Stomach smooth muscle (tissue), 2 donors: Measurements from ENCODE around the gene PGAM1.

ENCODE experiments used
- H3K27ac ChIP-seq: one replicate; pipeline ENCODE4 v1.7.0; 2013; ENCODE audit warnings: mild to moderate bottlenecking, low read length, inconsistent platforms
- H3K27me3 ChIP-seq, 2 donors: one replicate each; pipeline ENCODE4 v1.7.0; 2013; ENCODE audit warnings: low read length in 2 of 2; ENCODE audit not compliant: insufficient read depth in 2 of 2, control insufficient read depth in 1 of 2
- H3K36me3 ChIP-seq, 2 donors: one replicate each; pipeline ENCODE4 v1.7.0; 2013; ENCODE audit warnings: low read length in 2 of 2; ENCODE audit not compliant: control insufficient read depth in 2 of 2, insufficient read depth in 2 of 2
- H3K4me1 ChIP-seq: one replicate; pipeline ENCODE4 v1.7.0; 2013; ENCODE audit warnings: low read length; ENCODE audit not compliant: control insufficient read depth, insufficient read depth
- H3K4me3 ChIP-seq, 2 donors: one replicate each; pipeline ENCODE4 v1.7.0; 2013; ENCODE audit warnings: low read length in 2 of 2
- H3K9ac ChIP-seq, 2 donors: one replicate each; pipeline ENCODE4 v1.7.0; 2013; ENCODE audit warnings: low read length in 2 of 2, mild to moderate bottlenecking in 1 of 2
- H3K9me3 ChIP-seq, 2 donors: one replicate each; pipeline ENCODE4 v1.7.0; 2013; ENCODE audit warnings: low read length in 2 of 2; ENCODE audit not compliant: control insufficient read depth in 2 of 2
- donor health status: healthy.
- donor health status: Pancreatic carcinoma.

Gene PGAM1

GRCh38 chr10:97425964-97426775, at the start of gene PGAM1:
TSS of gene PGAM1 (plus strand) at chr10:97426191. CDS start at chr10:97426308, 117 bp downstream.
- H3K9ac ChIP-seq: peak within 1 kb of the TSS; percentile 90
- peaks cover 20% of the 10 kb centered on the region for H3K4me1 ChIP-seq
- H3K27ac ChIP-seq: peak within 1 kb of the TSS; percentile 88
- peak within 1 kb of the TSS; percentile 91 to 96 for H3K4me3 ChIP-seq
- H3K36me3 ChIP-seq: peaks cover 11 to 14% of the 10 kb centered on the region in 2 donors
- H3K9me3 ChIP-seq: no peaks in the 10 kb centered on the region
- no peaks in the 10 kb centered on the region for H3K27me3 ChIP-seq

GRCh38 chr10:97376413-97376812, 49.6 kb upstream of the PGAM1 start:
- Histone ChIP-seq H3K9ac (no peak overlapping the region), H3K27me3 (no peaks in the 10 kb centered on the region), H3K27ac (no peak overlapping the region), H3K36me3 (peaks cover 20 to 41% of the 10 kb centered on the region in 2 donors), H3K9me3 (no peaks in the 10 kb centered on the region), H3K4me1 (no peaks in the 10 kb centered on the region), H3K4me3 (no peak overlapping the region)

GRCh38 chr10:97378933-97379921, 46.8 kb upstream of the PGAM1 start:
- no peak overlapping the region for H3K4me3 ChIP-seq
- no peak overlapping the region for H3K9ac ChIP-seq
- H3K27me3 ChIP-seq: no peaks in the 10 kb centered on the region
- H3K4me1 ChIP-seq: no peaks in the 10 kb centered on the region
- no peak overlapping the region for H3K27ac ChIP-seq
- peaks cover 12 to 26% of the 10 kb centered on the region in 2 donors for H3K36me3 ChIP-seq
- H3K9me3 ChIP-seq: no peaks in the 10 kb centered on the region

- Histone ChIP-seq H3K27ac (no peak overlapping the region), H3K9me3 (no peaks in the 10 kb centered on the region), H3K27me3 (no peaks in the 10 kb centered on the region), H3K36me3 (peaks cover 12 to 28% of the 10 kb centered on the region in 2 donors), H3K4me1 (no peaks in the 10 kb centered on the region), H3K4me3 (no peak overlapping the region), H3K9ac (no peak overlapping the region)
Observed at GRCh38 chr10:97380516-97380915, 45.5 kb upstream of the PGAM1 start.

- H3K27ac ChIP-seq: no peak overlapping the region
Observed at GRCh38 chr10:97381626-97382025, 44.4 kb upstream of the PGAM1 start.

GRCh38 chr10:97383159-97383558, 42.8 kb upstream of the PGAM1 start:
- peaks cover 17 to 28% of the 10 kb centered on the region in 2 donors for H3K36me3 ChIP-seq

More at GRCh38 chr10:97381626-97382025, 44.4 kb upstream of the PGAM1 start:
- H3K9me3 ChIP-seq: no peaks in the 10 kb centered on the region
- peaks cover 20 to 29% of the 10 kb centered on the region in 2 donors for H3K36me3 ChIP-seq
- no peak overlapping the region for H3K4me3 ChIP-seq
- no peak overlapping the region for H3K9ac ChIP-seq
- no peaks in the 10 kb centered on the region for H3K27me3 ChIP-seq
- no peaks in the 10 kb centered on the region for H3K4me1 ChIP-seq

GRCh38 chr10:97384156-97384555, 41.8 kb upstream of the PGAM1 start:
- H3K9me3 ChIP-seq: no peaks in the 10 kb centered on the region
- H3K36me3 ChIP-seq: peaks cover 20 to 30% of the 10 kb centered on the region in 2 donors
- no peaks in the 10 kb centered on the region for H3K4me1 ChIP-seq
- no peak overlapping the region for H3K9ac ChIP-seq
- no peak overlapping the region for H3K4me3 ChIP-seq
- H3K27ac ChIP-seq: no peak overlapping the region
- no peaks in the 10 kb centered on the region for H3K27me3 ChIP-seq

More at GRCh38 chr10:97383159-97383558, 42.8 kb upstream of the PGAM1 start:
- Histone ChIP-seq H3K4me1 (no peaks in the 10 kb centered on the region), H3K9ac (no peak overlapping the region), H3K9me3 (no peaks in the 10 kb centered on the region), H3K4me3 (no peak overlapping the region), H3K27me3 (no peaks in the 10 kb centered on the region), H3K27ac (no peak overlapping the region)

GRCh38 chr10:97384641-97385040, 41.4 kb upstream of the PGAM1 start:
- no peak overlapping the region for H3K9ac ChIP-seq
- no peaks in the 10 kb centered on the region for H3K27me3 ChIP-seq
- H3K27ac ChIP-seq: no peak overlapping the region
- no peaks in the 10 kb centered on the region for H3K4me1 ChIP-seq
- no peaks in the 10 kb centered on the region for H3K9me3 ChIP-seq
- H3K4me3 ChIP-seq: no peak overlapping the region
- peaks cover 20 to 29% of the 10 kb centered on the region in 2 donors for H3K36me3 ChIP-seq

- Histone ChIP-seq H3K27ac (no peak overlapping the region), H3K27me3 (no peaks in the 10 kb centered on the region), H3K4me1 (no peaks in the 10 kb centered on the region), H3K4me3 (no peak overlapping the region), H3K9ac (no peak overlapping the region), H3K36me3 (peaks cover 23 to 36% of the 10 kb centered on the region in 2 donors), H3K9me3 (no peaks in the 10 kb centered on the region)
Observed at GRCh38 chr10:97385565-97385964, 40.4 kb upstream of the PGAM1 start.

- Histone ChIP-seq H3K36me3 (peaks cover 31 to 32% of the 10 kb centered on the region in 2 donors), H3K4me3 (no peak overlapping the region), H3K27me3 (no peaks in the 10 kb centered on the region), H3K27ac (no peak overlapping the region), H3K9me3 (no peaks in the 10 kb centered on the region), H3K9ac (no peak overlapping the region), H3K4me1 (no peaks in the 10 kb centered on the region)
Observed at GRCh38 chr10:97388152-97388551, 37.8 kb upstream of the PGAM1 start.
